Epithelial cell of proximal tubule (primary cell): ENCODE results near the gene CPLX1. TPM values are rescaled to one million over a fixed set of nuclear protein-coding genes. Genes with fewer than 3 reads are reported as not detected.

Experiments
- DNase-seq: peaks from one replicate; pipeline ENCODE4 v3.0.0-alpha.2; 2011; ENCODE audit warnings: low read depth
- H3K4me3 ChIP-seq: 2 replicates; pipeline ENCODE4 v1.5.1; 2011; ENCODE audit warnings: low read depth, mild to moderate bottlenecking, low read length
- total RNA-seq: library from RNA; depleted of rRNA; stranded (reverse); fragments of >200 nt; gene quantifications from 2 replicates; pipeline ENCODE4 v1.2.3, GENCODE V29; 2015
- TF ChIP-seq, protein P1 (sequence below): conservative IDR thresholded peaks from 2 replicates; pipeline ENCODE4 v1.5.1; 2012; ENCODE audit warnings: low read depth, mild to moderate bottlenecking, low read length

The CPLX1 gene
- total RNA-seq, 1 donor from 2014 or later, result 0.81 TPM

GRCh38 chr4:825063-825970 is 612 bp downstream of the CPLX1 start:
- TF ChIP-seq, protein P1, sequence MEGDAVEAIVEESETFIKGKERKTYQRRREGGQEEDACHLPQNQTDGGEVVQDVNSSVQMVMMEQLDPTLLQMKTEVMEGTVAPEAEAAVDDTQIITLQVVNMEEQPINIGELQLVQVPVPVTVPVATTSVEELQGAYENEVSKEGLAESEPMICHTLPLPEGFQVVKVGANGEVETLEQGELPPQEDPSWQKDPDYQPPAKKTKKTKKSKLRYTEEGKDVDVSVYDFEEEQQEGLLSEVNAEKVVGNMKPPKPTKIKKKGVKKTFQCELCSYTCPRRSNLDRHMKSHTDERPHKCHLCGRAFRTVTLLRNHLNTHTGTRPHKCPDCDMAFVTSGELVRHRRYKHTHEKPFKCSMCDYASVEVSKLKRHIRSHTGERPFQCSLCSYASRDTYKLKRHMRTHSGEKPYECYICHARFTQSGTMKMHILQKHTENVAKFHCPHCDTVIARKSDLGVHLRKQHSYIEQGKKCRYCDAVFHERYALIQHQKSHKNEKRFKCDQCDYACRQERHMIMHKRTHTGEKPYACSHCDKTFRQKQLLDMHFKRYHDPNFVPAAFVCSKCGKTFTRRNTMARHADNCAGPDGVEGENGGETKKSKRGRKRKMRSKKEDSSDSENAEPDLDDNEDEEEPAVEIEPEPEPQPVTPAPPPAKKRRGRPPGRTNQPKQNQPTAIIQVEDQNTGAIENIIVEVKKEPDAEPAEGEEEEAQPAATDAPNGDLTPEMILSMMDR, result no peak

GRCh38 chr4:824461-825062 is 1.4 kb downstream of the CPLX1 start:
- DNase-seq, result no peak
- TF ChIP-seq, protein P1, result no peak
- H3K4me3 ChIP-seq, result no peak overlapping the region

More at GRCh38 chr4:825063-825970, 612 bp downstream of the CPLX1 start:
- peak overlapping the region; percentile 33 for H3K4me3 ChIP-seq
- no peak for DNase-seq

DNA sequence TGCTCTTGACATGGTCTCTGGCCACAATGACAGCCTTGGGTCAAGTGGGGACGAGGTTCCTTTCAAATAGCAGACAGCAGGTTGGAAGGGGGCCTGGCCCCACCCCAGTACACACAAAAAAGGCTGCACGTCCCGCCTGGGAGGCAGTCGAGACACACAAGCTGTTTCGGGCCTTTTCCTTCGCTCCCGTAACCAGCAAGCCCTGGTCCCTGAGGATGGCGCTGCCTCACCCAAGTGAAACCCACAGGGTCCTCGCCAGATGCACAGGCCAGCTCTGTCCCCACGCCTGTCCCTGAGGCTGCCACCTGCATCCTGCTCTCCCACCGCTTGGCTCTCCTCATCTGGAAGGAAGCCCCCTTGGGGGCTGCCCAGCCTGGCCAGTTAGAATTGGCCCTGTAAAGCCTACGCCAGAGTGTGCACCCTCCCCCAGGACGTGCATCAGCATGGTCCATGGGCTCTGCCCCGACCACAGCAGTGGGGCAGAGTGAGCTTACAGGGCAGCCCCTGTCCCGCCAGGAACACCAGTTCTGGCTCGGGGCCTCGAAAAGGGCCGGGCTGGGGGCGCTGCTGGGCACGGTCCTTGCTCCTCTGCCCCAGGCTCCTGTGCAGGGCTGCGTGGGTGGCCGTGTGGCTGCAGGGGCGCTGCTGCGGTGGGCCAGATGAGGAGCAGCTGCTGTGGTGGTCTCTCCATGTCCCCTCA is 2.0 kb downstream of the CPLX1 start:
- TF ChIP-seq, protein P1, result no peak
- DNase-seq, result no peak
- H3K4me3 ChIP-seq, result no peak overlapping the region

DNA sequence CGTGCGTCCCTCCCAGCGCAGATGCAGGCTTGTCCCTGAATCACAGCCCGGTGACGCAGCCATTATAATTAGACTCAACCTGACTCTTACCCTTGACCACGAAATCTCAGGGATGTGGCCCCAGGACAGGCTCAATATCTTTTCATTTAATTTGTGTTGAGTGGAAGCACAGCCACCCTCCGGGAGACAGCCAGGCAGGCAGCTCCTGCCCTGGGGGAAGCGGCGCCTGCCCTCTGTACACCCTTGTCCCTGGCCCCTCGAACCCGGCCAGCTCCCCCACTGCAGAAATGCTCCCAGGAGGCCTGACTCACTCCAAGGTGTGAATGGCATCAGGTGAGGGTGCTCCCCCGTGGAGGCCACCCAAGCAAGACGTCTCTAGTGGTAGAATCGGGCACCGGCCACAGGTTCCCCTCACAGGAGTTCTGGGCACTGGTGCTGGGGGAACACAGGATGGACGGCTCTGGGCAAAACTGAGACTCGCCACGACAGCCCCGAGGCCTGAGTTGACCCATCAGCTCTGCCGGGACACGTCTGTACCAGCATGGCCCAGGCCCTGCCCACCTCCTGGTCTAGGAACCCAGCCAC is 2.7 kb downstream of the CPLX1 start:
- TF ChIP-seq, protein P1, result no peak
- no peak for DNase-seq
- H3K4me3 ChIP-seq, result no peak overlapping the region

- TF ChIP-seq, protein P1, result no peak
- no peak overlapping the region for H3K4me3 ChIP-seq
- DNase-seq, result no peak
Measured at GRCh38 chr4:822361-823175, 3.4 kb downstream of the CPLX1 start.

DNA sequence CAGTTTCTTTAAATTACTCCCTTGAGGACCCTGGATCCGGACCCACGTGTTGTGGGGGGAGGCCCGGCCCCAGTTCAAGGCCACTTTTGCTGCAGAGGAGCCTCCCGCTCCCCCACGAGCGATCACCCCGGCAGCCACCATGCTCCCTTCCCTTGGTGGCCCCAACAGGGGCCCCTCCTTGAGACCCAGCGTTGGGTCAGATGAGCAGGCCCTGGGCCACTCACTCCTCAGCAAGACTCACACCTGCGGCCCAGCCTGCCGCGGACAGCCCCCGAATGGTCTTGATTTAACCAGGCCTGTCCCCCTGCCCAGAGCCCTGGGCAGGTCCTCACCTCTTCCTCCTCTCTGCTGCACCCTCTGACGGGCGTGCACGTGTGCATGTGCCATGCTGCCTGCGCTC is 4.3 kb downstream of the CPLX1 start:
- H3K4me3 ChIP-seq, result no peak overlapping the region
- DNase-seq, result no peak
- TF ChIP-seq, protein P1, result no peak
